KMS-11 (cell line): Measurements from ENCODE around the gene KRT7.

Source experiments
- H2AFZ ChIP-seq: fragments of 200-600 bp; sonication (generic); 2 replicates; pipeline ENCODE4 v1.6.1; 2016; ENCODE audit warnings: antibody characterized with exemption, mixed run types, low read depth
- H3K27ac ChIP-seq: fragments of 200-600 bp; sonication (generic); 2 replicates; pipeline ENCODE4 v1.6.1; 2016; ENCODE audit warnings: mild to moderate bottlenecking, mixed run types
- H3K27me3 ChIP-seq: fragments of 200-600 bp; sonication (generic); 2 replicates; pipeline ENCODE4 v1.6.1; 2017; ENCODE audit warnings: mild to moderate bottlenecking, low read depth, mixed run types, moderate library complexity; ENCODE audit not compliant: insufficient read depth
- H3K36me3 ChIP-seq: fragments of 200-600 bp; sonication (generic); 2 replicates; pipeline ENCODE4 v1.6.1; 2017; ENCODE audit warnings: mild to moderate bottlenecking, mixed run types; ENCODE audit not compliant: insufficient read depth
- H3K4me1 ChIP-seq: fragments of 200-600 bp; sonication (generic); 2 replicates; pipeline ENCODE4 v1.6.1; 2016; ENCODE audit warnings: mild to moderate bottlenecking, low read depth, mixed run types; ENCODE audit not compliant: poor library complexity, severe bottlenecking
- H3K4me2 ChIP-seq: fragments of 200-600 bp; sonication (generic); 2 replicates; pipeline ENCODE4 v1.7.0; 2016; ENCODE audit warnings: mild to moderate bottlenecking, mixed run types
- H3K4me3 ChIP-seq: fragments of 200-600 bp; sonication (generic); IDR thresholded peaks from 2 replicates; pipeline ENCODE4 v1.6.1; 2017; ENCODE audit warnings: low read depth, low read length, mixed read lengths; ENCODE audit not compliant: insufficient read depth
- H3K79me2 ChIP-seq: fragments of 200-600 bp; sonication (generic); 2 replicates; pipeline ENCODE4 v1.6.1; 2016; ENCODE audit warnings: low read depth, mixed run types; ENCODE audit not compliant: insufficient read depth
- H3K9ac ChIP-seq: fragments of 200-600 bp; sonication (generic); 2 replicates; pipeline ENCODE4 v1.6.1; 2016; ENCODE audit warnings: mild to moderate bottlenecking, mixed run types
- H4K20me1 ChIP-seq: fragments of 200-600 bp; sonication (generic); 2 replicates; pipeline ENCODE4 v1.6.1; 2016; ENCODE audit warnings: mild to moderate bottlenecking, mixed run types; ENCODE audit not compliant: insufficient read depth
- CTCF ChIP-seq: fragments of 200-600 bp; sonication (generic); conservative IDR thresholded peaks from 2 replicates; pipeline ENCODE4 v1.6.1; 2017; ENCODE audit warnings: low read depth, mild to moderate bottlenecking, antibody characterized with exemption, low read length, moderate library complexity, mixed read lengths

Gene KRT7

GRCh38 chr12:52224151-52224550, 8.9 kb upstream of the KRT7 start:
- H3K27ac ChIP-seq, result no peak overlapping the region
- H3K27me3 ChIP-seq, result peaks cover 5% of the 10 kb centered on the region; the same call in 1 of the 2 replicates
- no peak overlapping the region for H3K4me3 ChIP-seq
- no peak overlapping the region for H3K4me2 ChIP-seq
- no peak overlapping the region for H3K9ac ChIP-seq
- no peaks in the 10 kb centered on the region for H3K36me3 ChIP-seq
- H2AFZ ChIP-seq, result no peak overlapping the region
- H3K79me2 ChIP-seq, result no peaks in the 10 kb centered on the region
- H4K20me1 ChIP-seq, result no peaks in the 10 kb centered on the region
- TF ChIP-seq CTCF, result no peak
- peaks cover 12% of the 10 kb centered on the region for H3K4me1 ChIP-seq

GRCh38 chr12:52225752-52226151, 7.3 kb upstream of the KRT7 start:
- no peak overlapping the region for H3K4me3 ChIP-seq
- H3K4me2 ChIP-seq, result no peak overlapping the region
- no peaks in the 10 kb centered on the region for H3K79me2 ChIP-seq
- no peaks in the 10 kb centered on the region for H3K36me3 ChIP-seq
- no peak overlapping the region for H3K27ac ChIP-seq
- TF ChIP-seq CTCF, result no peak
- H3K27me3 ChIP-seq, result peaks cover 5% of the 10 kb centered on the region; the same call in 1 of the 2 replicates
- peaks cover 12% of the 10 kb centered on the region for H3K4me1 ChIP-seq
- no peaks in the 10 kb centered on the region for H4K20me1 ChIP-seq
- H2AFZ ChIP-seq, result no peak overlapping the region
- no peak overlapping the region for H3K9ac ChIP-seq

GRCh38 chr12:52226446-52226845, 6.6 kb upstream of the KRT7 start:
- Histone ChIP-seq H3K27ac (no peak overlapping the region), H3K79me2 (no peaks in the 10 kb centered on the region), H3K36me3 (no peaks in the 10 kb centered on the region), H3K4me3 (no peak overlapping the region), H3K4me1 (peaks cover 11% of the 10 kb centered on the region), H2AFZ (no peak overlapping the region), H3K27me3 (peaks cover 5% of the 10 kb centered on the region; the same call in 1 of the 2 replicates), H3K4me2 (no peak overlapping the region), H3K9ac (no peak overlapping the region), H4K20me1 (no peaks in the 10 kb centered on the region)
- TF ChIP-seq CTCF, result no peak

- H3K9ac ChIP-seq, result no peak overlapping the region
- H3K4me2 ChIP-seq, result no peak overlapping the region
- no peak overlapping the region for H3K27ac ChIP-seq
- no peaks in the 10 kb centered on the region for H3K4me1 ChIP-seq
- no peak for TF ChIP-seq CTCF
- no peak overlapping the region for H3K4me3 ChIP-seq
- H4K20me1 ChIP-seq, result no peaks in the 10 kb centered on the region
- H3K27me3 ChIP-seq, result peaks cover 5% of the 10 kb centered on the region; the same call in 1 of the 2 replicates
- H3K36me3 ChIP-seq, result no peaks in the 10 kb centered on the region
- H2AFZ ChIP-seq, result no peak overlapping the region
- no peaks in the 10 kb centered on the region for H3K79me2 ChIP-seq
Measured at GRCh38 chr12:52227606-52228166, 5.4 kb upstream of the KRT7 start.
